Testis (tissue), 2 donors: ENCODE results near the gene PTPN13.

Source experiments
- CTCF ChIP-seq, 3 experiments: fragments of 450-650 bp in 2 of 3; fragments of 200-600 bp in 1 of 3; sonication (generic) in 1 of 3; IDR thresholded peaks; one replicate each; pipeline ENCODE4 v1.5.1; 2016 to 2019; ENCODE audit warnings: antibody characterized with exemption in 3 of 3, mild to moderate bottlenecking in 2 of 3, moderate library complexity in 1 of 3
- POLR2A ChIP-seq: fragments of 450-650 bp; IDR thresholded peaks from one replicate; pipeline ENCODE4 v1.6.1; 2017; ENCODE audit warnings: antibody characterized with exemption, mild to moderate bottlenecking, moderate library complexity

- no peak for TF ChIP-seq CTCF (IDR thresholded peaks at IDR 0.05)
- no peak for TF ChIP-seq POLR2A
Observed at GRCh38 chr4:86683983-86684382, 89.9 kb downstream of the PTPN13 start.
